ENCODE results near the gene MYO1B. TPM values are rescaled to one million over a fixed set of nuclear protein-coding genes. Genes with fewer than 3 reads are reported as not detected.

Gene MYO1B
- total and polyA plus RNA-seq, 7 donors, result 6.2 to 37.1 (median 13.8) TPM

GRCh38 chr2:191206613-191207471 is 38.4 kb upstream of the MYO1B start:
- peaks cover 0 to 2% (median 0%) of the 10 kb centered on the region in 4 donors for H3K9me3 ChIP-seq
- no peaks in the 10 kb centered on the region for H3K36me3 ChIP-seq
- H3K4me3 ChIP-seq, result no peak overlapping the region
- TF ChIP-seq POLR2A (IDR thresholded peaks at IDR 0.05) (no peak), POLR2AphosphoS5 (IDR thresholded peaks at IDR 0.05) (no peak), CTCF (IDR thresholded peaks at IDR 0.05) (no peak), EP300 (IDR thresholded peaks at IDR 0.05) (no peak)
- H3K27ac ChIP-seq, result no peak overlapping the region
- intact Hi-C loops (cut with DNase I), result no loop called here
- H3K4me1 ChIP-seq, result no peaks in the 10 kb centered on the region
- WGBS, 2 donors, result 82 to 91% methylated on average over 13 of the region's 13 CpGs
- DNase-seq, result no peak
- H3K27me3 ChIP-seq, result no peaks in the 10 kb centered on the region

GRCh38 chr2:191209340-191209739 is 35.9 kb upstream of the MYO1B start:
- TF ChIP-seq EP300 (IDR thresholded peaks at IDR 0.05) (no peak), CTCF (IDR thresholded peaks at IDR 0.05) (no peak), POLR2AphosphoS5 (IDR thresholded peaks at IDR 0.05) (no peak), POLR2A (IDR thresholded peaks at IDR 0.05) (no peak)
- Histone ChIP-seq H3K4me1 (no peaks in the 10 kb centered on the region), H3K9me3 (peaks cover 0 to 3% (median 0%) of the 10 kb centered on the region in 4 donors), H3K27ac (no peak overlapping the region), H3K4me3 (no peak overlapping the region), H3K36me3 (no peaks in the 10 kb centered on the region), H3K27me3 (no peaks in the 10 kb centered on the region)
- WGBS, 2 donors, result 89 to 93% methylated on average over 1 of the region's 1 CpG
- intact Hi-C loops (cut with DNase I), result no loop called here
- no peak for DNase-seq

GRCh38 chr2:191212119-191212518 is 33.1 kb upstream of the MYO1B start:
- TF ChIP-seq POLR2A (IDR thresholded peaks at IDR 0.05), result no peak
- H3K9me3 ChIP-seq, result peaks cover 0 to 3% (median 0%) of the 10 kb centered on the region in 4 donors
- intact Hi-C loops (cut with DNase I), result no loop called here

GRCh38 chr2:191213333-191213732 is 31.9 kb upstream of the MYO1B start:
- intact Hi-C loops (cut with DNase I), result no loop called here
- H3K27me3 ChIP-seq, result no peaks in the 10 kb centered on the region
- TF ChIP-seq POLR2A (IDR thresholded peaks at IDR 0.05) (no peak), POLR2AphosphoS5 (IDR thresholded peaks at IDR 0.05) (no peak), CTCF (IDR thresholded peaks at IDR 0.05) (no peak), EP300 (IDR thresholded peaks at IDR 0.05) (no peak)
- no peak for DNase-seq
- peaks cover 0 to 7% (median 2%) of the 10 kb centered on the region in 4 donors for H3K4me1 ChIP-seq
- no peak overlapping the region for H3K27ac ChIP-seq
- H3K9me3 ChIP-seq, result peaks cover 0 to 3% (median 0%) of the 10 kb centered on the region in 4 donors
- no peaks in the 10 kb centered on the region for H3K36me3 ChIP-seq
- H3K4me3 ChIP-seq, result no peak overlapping the region

More at GRCh38 chr2:191212119-191212518, 33.1 kb upstream of the MYO1B start:
- DNase-seq, result no peak
- H3K36me3 ChIP-seq, result no peaks in the 10 kb centered on the region
- no peaks in the 10 kb centered on the region for H3K27me3 ChIP-seq
- no peaks in the 10 kb centered on the region for H3K4me1 ChIP-seq
- no peak overlapping the region for H3K4me3 ChIP-seq
- no peak overlapping the region for H3K27ac ChIP-seq

- H3K9me3 ChIP-seq, result peaks cover 0 to 3% (median 0%) of the 10 kb centered on the region in 4 donors
- no peaks in the 10 kb centered on the region for H3K27me3 ChIP-seq
- intact Hi-C loops (cut with DNase I), result no loop called here
- no peak overlapping the region for H3K4me3 ChIP-seq
- peaks cover 0 to 7% (median 2%) of the 10 kb centered on the region in 4 donors for H3K4me1 ChIP-seq
- TF ChIP-seq CTCF (IDR thresholded peaks at IDR 0.05), result no peak
- TF ChIP-seq POLR2A (IDR thresholded peaks at IDR 0.05), result no peak
- TF ChIP-seq EP300 (IDR thresholded peaks at IDR 0.05), result no peak
- TF ChIP-seq POLR2AphosphoS5 (IDR thresholded peaks at IDR 0.05), result no peak
- no peak for DNase-seq
- no peaks in the 10 kb centered on the region for H3K36me3 ChIP-seq
- H3K27ac ChIP-seq, result no peak overlapping the region
- WGBS, 2 donors, result 19 to 74% methylated on average over 1 of the region's 1 CpG
Measured at GRCh38 chr2:191215230-191215629, 30.0 kb upstream of the MYO1B start.

Data from sigmoid colon (tissue), 7 donors.